OCI-LY1 (cell line): ENCODE results near the gene TBC1D5.

Experiments
- H2AFZ ChIP-seq: fragments of 200-600 bp; sonication (generic), shearing (Covaris generic); 2 replicates; pipeline ENCODE4 v1.6.0; 2014; ENCODE audit warnings: antibody characterized with exemption, mild to moderate bottlenecking, low read length
- H3F3A ChIP-seq: fragments of 200-600 bp; sonication (generic), shearing (Covaris generic); 2 replicates; pipeline ENCODE4 v1.6.0; 2014; ENCODE audit warnings: mild to moderate bottlenecking, antibody characterized with exemption, low read length, moderate library complexity; ENCODE audit not compliant: insufficient read depth
- H3K27ac ChIP-seq: fragments of 200-600 bp; sonication (generic); 2 replicates; pipeline ENCODE4 v1.5.1; 2014; ENCODE audit warnings: low read length, mixed run types, mild to moderate bottlenecking, low read depth; ENCODE audit not compliant: poor library complexity, severe bottlenecking
- H3K27me3 ChIP-seq: fragments of 200-600 bp; sonication (generic); 2 replicates; pipeline ENCODE4 v1.6.0; 2014; ENCODE audit warnings: antibody characterized with exemption, mild to moderate bottlenecking, low read length, moderate library complexity; ENCODE audit not compliant: insufficient read depth
- H3K36me3 ChIP-seq: fragments of 200-600 bp; sonication (generic); 2 replicates; pipeline ENCODE4 v1.6.1; 2014; ENCODE audit warnings: mild to moderate bottlenecking, antibody characterized with exemption, low read length, moderate library complexity, mixed read lengths; ENCODE audit not compliant: insufficient read depth
- H3K4me1 ChIP-seq: fragments of 200-600 bp; sonication (generic); 2 replicates; pipeline ENCODE4 v1.5.1; 2014; ENCODE audit warnings: mild to moderate bottlenecking, low read length, moderate library complexity; ENCODE audit not compliant: insufficient read depth, severe bottlenecking
- H3K4me2 ChIP-seq: fragments of 200-600 bp; sonication (generic), shearing (Covaris generic); 2 replicates; pipeline ENCODE4 v1.6.1; 2014; ENCODE audit warnings: low read length
- H3K4me3 ChIP-seq: fragments of 200-600 bp; sonication (generic); 2 replicates; pipeline ENCODE4 v1.5.1; 2014; ENCODE audit warnings: low read length, low read depth, mild to moderate bottlenecking, mixed read lengths; ENCODE audit not compliant: poor library complexity, severe bottlenecking
- H3K79me2 ChIP-seq: fragments of 200-600 bp; shearing (Covaris generic); 2 replicates; pipeline ENCODE4 v1.6.1; 2016; ENCODE audit warnings: mixed run types, low read length, mixed read lengths; ENCODE audit not compliant: insufficient read depth
- H3K9ac ChIP-seq: fragments of 200-600 bp; sonication (generic), shearing (Covaris generic); 2 replicates; pipeline ENCODE4 v1.6.1; 2014; ENCODE audit warnings: mild to moderate bottlenecking, low read length, mixed read lengths
- H3K9me2 ChIP-seq: fragments of 200-600 bp; sonication (generic), shearing (Covaris generic); 2 replicates; pipeline ENCODE4 v1.6.1; 2014; ENCODE audit warnings: low read depth, mild to moderate bottlenecking, low read length, mixed read lengths
- H3K9me3 ChIP-seq: fragments of 200-600 bp; shearing (Covaris generic); 2 replicates; pipeline ENCODE4 v1.6.1; 2014; ENCODE audit warnings: low read length, mixed read lengths
- H4K20me1 ChIP-seq: fragments of 200-600 bp; sonication (generic), shearing (Covaris generic); 2 replicates; pipeline ENCODE4 v1.6.0; 2016; ENCODE audit warnings: mild to moderate bottlenecking, low read length; ENCODE audit not compliant: insufficient read depth
- CTCF ChIP-seq: fragments of 200-600 bp; sonication (generic), shearing (Covaris generic); IDR thresholded peaks from 2 replicates; pipeline ENCODE4 v1.5.1; 2017; ENCODE audit warnings: mild to moderate bottlenecking, antibody characterized with exemption, low read length, moderate library complexity, mixed read lengths
- EZH2 ChIP-seq: fragments of 200-600 bp; sonication (generic), shearing (Covaris generic); IDR thresholded peaks from 2 replicates; pipeline ENCODE4 v1.8.0; 2017; ENCODE audit warnings: borderline replicate concordance, mixed run types, mild to moderate bottlenecking, antibody characterized with exemption, low read length, moderate library complexity, mixed read lengths

Gene TBC1D5

GRCh38 chr3:17412950-17413530 lies 329.4 kb downstream of the TBC1D5 start:
- TF ChIP-seq EZH2: no peak
- TF ChIP-seq CTCF: peak; percentile 88

GRCh38 chr3:17411157-17411877 lies 331.1 kb downstream of the TBC1D5 start:
- Histone ChIP-seq H3K9me2 (no peaks in the 10 kb centered on the region), H3K9ac (no peak overlapping the region), H3K27ac (no peak overlapping the region), H3K4me1 (no peaks in the 10 kb centered on the region), H3F3A (no peaks in the 10 kb centered on the region), H4K20me1 (no peaks in the 10 kb centered on the region), H2AFZ (no peak overlapping the region), H3K27me3 (no peaks in the 10 kb centered on the region), H3K4me2 (no peak overlapping the region), H3K79me2 (no peaks in the 10 kb centered on the region), H3K4me3 (no peak overlapping the region), H3K9me3 (no peaks in the 10 kb centered on the region), H3K36me3 (no peaks in the 10 kb centered on the region)
- TF ChIP-seq CTCF (no peak), EZH2 (no peak)

More at GRCh38 chr3:17412950-17413530, 329.4 kb downstream of the TBC1D5 start:
- no peak overlapping the region for H2AFZ ChIP-seq
- no peaks in the 10 kb centered on the region for H4K20me1 ChIP-seq
- H3F3A ChIP-seq: no peaks in the 10 kb centered on the region
- H3K4me3 ChIP-seq: no peak overlapping the region
- H3K79me2 ChIP-seq: no peaks in the 10 kb centered on the region
- no peaks in the 10 kb centered on the region for H3K27me3 ChIP-seq
- no peaks in the 10 kb centered on the region for H3K36me3 ChIP-seq
- no peak overlapping the region for H3K27ac ChIP-seq
- H3K9ac ChIP-seq: no peak overlapping the region
- H3K9me2 ChIP-seq: no peaks in the 10 kb centered on the region
- H3K4me2 ChIP-seq: no peak overlapping the region
- H3K4me1 ChIP-seq: no peaks in the 10 kb centered on the region
- H3K9me3 ChIP-seq: no peaks in the 10 kb centered on the region

- H3K9me3 ChIP-seq: no peaks in the 10 kb centered on the region
- no peak overlapping the region for H3K9ac ChIP-seq
- H3F3A ChIP-seq: no peaks in the 10 kb centered on the region; the same call in 1 of the 2 replicates
- no peak overlapping the region for H3K27ac ChIP-seq
- no peak overlapping the region for H3K4me2 ChIP-seq
- H3K79me2 ChIP-seq: no peaks in the 10 kb centered on the region
- TF ChIP-seq CTCF (no peak), EZH2 (no peak)
- no peaks in the 10 kb centered on the region for H3K9me2 ChIP-seq
- no peak overlapping the region for H2AFZ ChIP-seq
- no peak overlapping the region for H3K4me3 ChIP-seq
- H4K20me1 ChIP-seq: no peaks in the 10 kb centered on the region
- H3K4me1 ChIP-seq: no peaks in the 10 kb centered on the region
- H3K36me3 ChIP-seq: peaks cover 5% of the 10 kb centered on the region; the same call in 1 of the 2 replicates
- no peaks in the 10 kb centered on the region for H3K27me3 ChIP-seq
These were observed 334.9 kb downstream of the TBC1D5 start for GRCh38 chr3:17407576-17407975.
